Astrocyte of the cerebellum (primary cell): ENCODE measurements around the gene PTK6.

Experiments
- DNase-seq: peaks from one replicate; pipeline ENCODE4 v3.0.0-alpha.2; 2011; ENCODE audit warnings: low read depth
- H3K4me3 ChIP-seq: 2 replicates; pipeline ENCODE4 v1.5.1; 2011; ENCODE audit warnings: mild to moderate bottlenecking, low read depth, low read length, moderate library complexity
- in situ Hi-C: cut with HindIII; loops from 2 replicates; pipeline ENCODE4 v1.10.0; 2017; ENCODE audit warnings: low sequenced_read_pairs
- TF ChIP-seq, protein P1 (sequence below): IDR thresholded peaks from 2 replicates; pipeline ENCODE4 v1.5.1; 2012; ENCODE audit warnings: low read length, low read depth, moderate library complexity, mild to moderate bottlenecking; ENCODE audit errors: missing control alignments

The PTK6 gene

GRCh38 chr20:63522091-63522868 is 14.9 kb downstream of the PTK6 start:
- H3K4me3 ChIP-seq = peak overlapping the region; percentile 83
- no peak for DNase-seq
- TF ChIP-seq, protein P1, sequence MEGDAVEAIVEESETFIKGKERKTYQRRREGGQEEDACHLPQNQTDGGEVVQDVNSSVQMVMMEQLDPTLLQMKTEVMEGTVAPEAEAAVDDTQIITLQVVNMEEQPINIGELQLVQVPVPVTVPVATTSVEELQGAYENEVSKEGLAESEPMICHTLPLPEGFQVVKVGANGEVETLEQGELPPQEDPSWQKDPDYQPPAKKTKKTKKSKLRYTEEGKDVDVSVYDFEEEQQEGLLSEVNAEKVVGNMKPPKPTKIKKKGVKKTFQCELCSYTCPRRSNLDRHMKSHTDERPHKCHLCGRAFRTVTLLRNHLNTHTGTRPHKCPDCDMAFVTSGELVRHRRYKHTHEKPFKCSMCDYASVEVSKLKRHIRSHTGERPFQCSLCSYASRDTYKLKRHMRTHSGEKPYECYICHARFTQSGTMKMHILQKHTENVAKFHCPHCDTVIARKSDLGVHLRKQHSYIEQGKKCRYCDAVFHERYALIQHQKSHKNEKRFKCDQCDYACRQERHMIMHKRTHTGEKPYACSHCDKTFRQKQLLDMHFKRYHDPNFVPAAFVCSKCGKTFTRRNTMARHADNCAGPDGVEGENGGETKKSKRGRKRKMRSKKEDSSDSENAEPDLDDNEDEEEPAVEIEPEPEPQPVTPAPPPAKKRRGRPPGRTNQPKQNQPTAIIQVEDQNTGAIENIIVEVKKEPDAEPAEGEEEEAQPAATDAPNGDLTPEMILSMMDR = no peak
- in situ Hi-C loops = no loop called here

- TF ChIP-seq, protein P1 = no peak
- H3K4me3 ChIP-seq = peak overlapping the region; percentile 83
- in situ Hi-C loops = no loop called here
- DNase-seq = no peak
These were observed 15.6 kb downstream of the PTK6 start for GRCh38 chr20:63521602-63522001.

- in situ Hi-C loops = no loop called here
- DNase-seq = no peak
- TF ChIP-seq, protein P1 = no peak
- H3K4me3 ChIP-seq = peak overlapping the region; percentile 83
These were observed 16.1 kb downstream of the PTK6 start for GRCh38 chr20:63520934-63521601.

DNA sequence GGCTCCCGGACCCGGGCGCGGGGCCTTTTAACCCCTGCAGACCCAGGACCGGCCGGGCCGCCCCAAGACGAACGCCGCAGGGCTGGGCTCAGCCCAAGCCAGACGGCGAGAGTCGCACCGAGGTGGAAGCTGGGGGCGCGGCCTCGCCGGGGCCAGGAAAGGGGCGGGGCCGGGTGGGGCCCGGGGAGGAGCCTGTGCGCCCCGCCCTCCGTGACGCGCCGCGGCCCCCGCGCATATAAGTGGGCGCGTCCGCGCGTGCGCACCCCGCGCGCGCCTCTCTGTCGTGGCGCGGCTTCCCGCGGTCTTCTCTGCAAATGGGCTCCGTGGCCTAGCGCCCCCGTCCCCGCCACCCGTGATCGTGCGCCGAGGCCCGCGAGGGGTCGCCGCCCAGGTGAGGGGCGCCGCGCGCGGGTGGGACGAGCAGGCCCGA is 16.7 kb downstream of the PTK6 start, which contains the start of gene PPDPF:
PPDPF (plus strand) TSS at position 262 of the 430 bp plus-strand sequence. CDS start 544 bp downstream, outside the sequence.
- TF ChIP-seq, protein P1 = no peak
- peak; percentile 31 for DNase-seq
- peak within 1 kb of the TSS; percentile 83 for H3K4me3 ChIP-seq
- in situ Hi-C loops = no loop called here

DNA sequence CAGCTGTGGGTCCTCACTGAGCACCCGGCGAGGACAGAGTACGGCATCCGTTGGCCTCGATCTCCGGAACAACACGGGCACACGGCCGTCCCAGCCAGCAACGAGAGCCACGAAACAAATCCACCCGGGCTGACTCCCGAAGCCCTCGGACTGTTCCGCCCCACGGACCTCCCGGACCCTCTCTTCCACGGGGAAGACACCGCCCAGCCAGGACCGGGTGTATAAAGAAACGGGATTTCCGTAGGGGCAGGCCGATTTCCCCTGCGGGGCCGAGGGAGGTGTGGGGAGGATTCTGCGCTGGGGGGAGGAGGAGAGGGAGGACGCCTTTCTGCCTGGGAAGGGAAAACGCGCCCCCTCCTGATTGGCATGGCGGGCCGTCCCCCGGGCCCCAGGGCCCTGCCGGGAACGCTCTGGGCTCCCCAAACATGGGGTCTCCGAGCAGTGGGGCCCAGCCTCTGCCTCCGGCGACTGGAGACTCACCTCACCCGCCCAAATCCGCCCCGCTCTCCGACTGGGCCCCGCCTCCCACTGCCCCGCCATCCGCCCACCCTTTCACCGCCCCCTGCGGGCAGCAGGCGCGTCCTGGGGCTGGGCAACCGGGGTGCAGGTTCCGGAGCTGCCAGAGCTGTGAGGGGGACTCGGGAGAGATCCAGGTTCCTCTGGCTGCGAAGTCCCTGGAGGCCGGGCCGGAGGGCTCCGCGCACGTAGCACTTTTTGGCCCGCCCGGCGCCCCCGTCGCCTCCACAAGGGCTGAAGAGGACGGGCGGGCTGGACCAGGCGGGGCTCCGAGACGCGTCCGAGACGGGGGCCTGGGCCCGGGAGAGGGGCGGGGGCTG is 17.3 kb downstream of the PTK6 start:
- peak overlapping the region; percentile 83 for H3K4me3 ChIP-seq
- no peak for DNase-seq
- TF ChIP-seq, protein P1 = peak; percentile 21
- in situ Hi-C loops = no loop called here
